GM23338 (cell line): ENCODE data around the gene GUCD1. TPM values are rescaled to one million over a fixed set of nuclear protein-coding genes. Genes with fewer than 3 reads are reported as not detected.
"Not testable (repeated sequence)": the region's sequence is repeated elsewhere in the genome, so short reads cannot be mapped to it uniquely, and the experiment has no call there.

Source experiments
- ATAC-seq: fragments of 200-7000 bp; cut with Tn5 transposase; 3 replicates; pipeline ENCODE4 v1.9.1; 2020
- DNase-seq: peaks from one replicate; pipeline ENCODE4 v3.0.0-alpha.2; 2015; ENCODE audit warnings: low spot score
- H2AFZ ChIP-seq: fragments of 200-600 bp; sonication (generic); 2 replicates; pipeline ENCODE4 v1.8.0; 2016; ENCODE audit warnings: antibody characterized with exemption, mild to moderate bottlenecking, moderate library complexity
- H3F3A ChIP-seq: fragments of 200-600 bp; sonication (generic); replicated peaks from 2 replicates; pipeline ENCODE4 v1.8.0; 2017; ENCODE audit warnings: antibody characterized with exemption, mixed run types, low read depth
- H3K27ac ChIP-seq: fragments of 200-600 bp; sonication (generic); 2 replicates; pipeline ENCODE4 v1.6.1; 2016; ENCODE audit warnings: low read depth
- H3K27me3 ChIP-seq: fragments of 200-600 bp; sonication (generic); 2 replicates; pipeline ENCODE4 v1.8.0; 2016; ENCODE audit warnings: mild to moderate bottlenecking, mixed run types, moderate library complexity; ENCODE audit not compliant: insufficient read depth
- H3K36me3 ChIP-seq: fragments of 200-600 bp; sonication (generic); 2 replicates; pipeline ENCODE4 v1.8.0; 2016; ENCODE audit warnings: mild to moderate bottlenecking; ENCODE audit not compliant: insufficient read depth
- H3K4me1 ChIP-seq: fragments of 200-600 bp; sonication (generic); 2 replicates; pipeline ENCODE4 v1.8.0; 2016; ENCODE audit warnings: mild to moderate bottlenecking, moderate library complexity; ENCODE audit not compliant: insufficient read depth
- H3K4me2 ChIP-seq: fragments of 200-600 bp; sonication (generic); 2 replicates; pipeline ENCODE4 v1.7.1; 2017; ENCODE audit warnings: mixed run types
- H3K4me3 ChIP-seq: fragments of 200-600 bp; sonication (generic); 2 replicates; pipeline ENCODE4 v1.6.1; 2016; ENCODE audit warnings: mixed run types
- H3K79me2 ChIP-seq: fragments of 200-600 bp; sonication (generic); replicated peaks from 2 replicates; pipeline ENCODE4 v1.8.0; 2017; ENCODE audit warnings: mild to moderate bottlenecking; ENCODE audit not compliant: insufficient read depth
- H3K9me2 ChIP-seq: fragments of 200-600 bp; sonication (generic); 2 replicates; pipeline ENCODE4 v1.8.0; 2017; ENCODE audit not compliant: insufficient read depth
- H4K20me1 ChIP-seq: fragments of 200-600 bp; sonication (generic); replicated peaks from 2 replicates; pipeline ENCODE4 v1.8.0; 2017; ENCODE audit warnings: mild to moderate bottlenecking; ENCODE audit not compliant: insufficient read depth
- H3K27ac Mint-ChIP-seq: 2 replicates; pipeline ENCODE4 v1.8.0; 2020; ENCODE audit warnings: inconsistent platforms, mild to moderate bottlenecking, moderate library complexity, mixed read lengths
- H3K27me3 Mint-ChIP-seq: 3 replicates; pipeline ENCODE4 v1.8.0; 2022; ENCODE audit warnings: low read depth, mild to moderate bottlenecking, moderate library complexity, mixed read lengths, inconsistent platforms; ENCODE audit not compliant: insufficient read depth, poor library complexity
- H3K36me3 Mint-ChIP-seq: 3 replicates; pipeline ENCODE4 v1.8.0; 2021; ENCODE audit warnings: low read depth, mild to moderate bottlenecking, inconsistent platforms, moderate library complexity, mixed read lengths
- H3K4me1 Mint-ChIP-seq: 3 replicates; pipeline ENCODE4 v1.8.0; 2020; ENCODE audit warnings: mild to moderate bottlenecking, inconsistent platforms, mixed read lengths
- H3K4me3 Mint-ChIP-seq: 3 replicates; pipeline ENCODE4 v1.8.0; 2021; ENCODE audit warnings: moderate library complexity, mild to moderate bottlenecking, inconsistent platforms, mixed read lengths
- H3K9me3 Mint-ChIP-seq: 3 replicates; pipeline ENCODE4 v1.8.0; 2020; ENCODE audit warnings: moderate library complexity, mild to moderate bottlenecking, inconsistent platforms, mixed read lengths
- CREB1 ChIP-seq: fragments of 250-450 bp; sonication (Bioruptor Pico); IDR thresholded peaks from 2 replicates; pipeline ENCODE4 v1.5.0; 2020; ENCODE audit warnings: low read depth, mild to moderate bottlenecking, moderate library complexity
- CTCF ChIP-seq, 2 experiments: fragments of 200-600 bp in 1 of 2; sonication (generic) in 1 of 2; conservative IDR thresholded peaks; 2 replicates each; pipeline versions ENCODE4 v1.5.1 to v1.6.1; 2016 to 2017; ENCODE audit warnings: antibody characterized with exemption in 2 of 2, low read depth in 2 of 2, mild to moderate bottlenecking in 2 of 2, moderate library complexity in 1 of 2
- ETS1 ChIP-seq: IDR thresholded peaks from 2 replicates; pipeline ENCODE4 v1.6.1; 2016; ENCODE audit warnings: antibody characterized with exemption
- EZH2 ChIP-seq: fragments of 200-600 bp; sonication (generic); IDR thresholded peaks from one replicate; pipeline ENCODE4 v1.8.0; 2017; ENCODE audit warnings: antibody characterized with exemption, mild to moderate bottlenecking, low read depth; ENCODE audit not compliant: unreplicated experiment
- JUNB ChIP-seq: IDR thresholded peaks from one replicate; pipeline ENCODE4 v1.6.1; 2016; ENCODE audit warnings: antibody characterized with exemption; ENCODE audit not compliant: unreplicated experiment
- NANOG ChIP-seq: IDR thresholded peaks from 2 replicates; pipeline ENCODE4 v1.6.1; 2016; ENCODE audit warnings: antibody characterized with exemption, borderline replicate concordance
- POLR2AphosphoS5 ChIP-seq: IDR thresholded peaks from 2 replicates; pipeline ENCODE4 v1.6.1; 2016; ENCODE audit warnings: antibody characterized with exemption, low read depth
- REST ChIP-seq: IDR thresholded peaks from one replicate; pipeline ENCODE4 v1.6.1; 2018; ENCODE audit warnings: antibody characterized with exemption; ENCODE audit not compliant: unreplicated experiment
- STAT1 ChIP-seq: IDR thresholded peaks from one replicate; pipeline ENCODE4 v1.6.1; 2016; ENCODE audit warnings: antibody characterized with exemption; ENCODE audit not compliant: unreplicated experiment
- ZNF331 ChIP-seq: fragments of 250-450 bp; sonication (Bioruptor Pico); IDR thresholded peaks from 2 replicates; pipeline ENCODE4 v1.5.0; 2020; ENCODE audit warnings: low read depth, mild to moderate bottlenecking, moderate library complexity
- polyA plus RNA-seq: library from polyadenylated mRNA; unstranded; fragments of >200 nt; fragmentation: Nextera tagmentation; extraction: Ambion mirVana; gene quantifications from 2 replicates; pipeline ENCODE4 v1.2.1, GENCODE V29; 2016
- total RNA-seq: library from RNA; depleted of rRNA; stranded (reverse); fragments of >200 nt; shearing (Covaris generic); gene quantifications from 2 replicates; pipeline ENCODE4 v1.2.3, GENCODE V29; 2014

GUCD1 gene
- total and polyA plus RNA-seq, 2 experiments from 2014 or later, result 39.0 to 106 TPM

- H3K9me2 ChIP-seq, result no peaks in the 10 kb centered on the region
- H3F3A ChIP-seq, result no peaks in the 10 kb centered on the region
- DNase-seq, result peak; percentile 52
- no peak overlapping the region for H3K4me2 ChIP-seq
- H3K9me3 Mint-ChIP-seq, result no peaks in the 10 kb centered on the region
- TF ChIP-seq ETS1 (no peak), POLR2AphosphoS5 (no peak), ZNF331 (CRISPR knock-in tag) (no peak), CREB1 (CRISPR knock-in tag) (no peak), STAT1 (no peak), CTCF (conservative IDR thresholded peaks at IDR 0.05; ENCODE audit: low read depth in 2 of 2) (no peak)
- H3K4me1 Mint-ChIP-seq, result peaks cover 30% of the 10 kb centered on the region
- peaks cover 4% of the 10 kb centered on the region; the same call in 1 of the 2 replicates for H3K4me1 ChIP-seq
- H3K27me3 ChIP-seq, result no peaks in the 10 kb centered on the region
- H2AFZ ChIP-seq, result peak overlapping the region; percentile 69; the same call in 1 of the 2 replicates
- H4K20me1 ChIP-seq, result no peaks in the 10 kb centered on the region
- H3K27ac ChIP-seq, result no peak overlapping the region
- H3K36me3 ChIP-seq, result no peaks in the 10 kb centered on the region
- H3K27ac Mint-ChIP-seq, result no peak overlapping the region; the same call in 1 of the 2 replicates
- no peaks in the 10 kb centered on the region for H3K79me2 ChIP-seq
- H3K4me3 ChIP-seq, result no peak overlapping the region
- H3K4me3 Mint-ChIP-seq, result no peak overlapping the region
- peak; percentile 33 for ATAC-seq
- H3K27me3 Mint-ChIP-seq, result peaks cover 12% of the 10 kb centered on the region
- H3K36me3 Mint-ChIP-seq, result no peaks in the 10 kb centered on the region
Observed at GRCh38 chr22:24599514-24599913, 44.6 kb upstream of the GUCD1 start.

GRCh38 chr22:24597076-24597475 is 42.1 kb upstream of the GUCD1 start:
- H3K27me3 ChIP-seq, result not testable (repeated sequence)

GRCh38 chr22:24595863-24596262 is 40.9 kb upstream of the GUCD1 start:
- H3K79me2 ChIP-seq, result no peaks in the 10 kb centered on the region
- Mint-ChIP-seq H3K27me3 (peaks cover 15% of the 10 kb centered on the region), H3K4me3 (no peak overlapping the region), H3K4me1 (peaks cover 28% of the 10 kb centered on the region), H3K27ac (no peak overlapping the region), H3K36me3 (no peaks in the 10 kb centered on the region), H3K9me3 (no peaks in the 10 kb centered on the region)
- no peak for TF ChIP-seq JUNB
- no peak for TF ChIP-seq EZH2
- TF ChIP-seq REST, result no peak
- no peak for TF ChIP-seq NANOG
- TF ChIP-seq ETS1, result no peak
- peaks cover 7% of the 10 kb centered on the region; the same call in 1 of the 2 replicates for H3K4me1 ChIP-seq
- no peak overlapping the region for H2AFZ ChIP-seq
- H3K9me2 ChIP-seq, result no peaks in the 10 kb centered on the region
- H3F3A ChIP-seq, result no peaks in the 10 kb centered on the region
- H3K36me3 ChIP-seq, result no peaks in the 10 kb centered on the region
- H3K4me2 ChIP-seq, result no peak overlapping the region
- H4K20me1 ChIP-seq, result no peaks in the 10 kb centered on the region
- ATAC-seq (no peak), DNase-seq (no peak)
- no peak overlapping the region for H3K27ac ChIP-seq
- no peak overlapping the region for H3K4me3 ChIP-seq
- no peaks in the 10 kb centered on the region for H3K27me3 ChIP-seq

More at GRCh38 chr22:24597076-24597475, 42.1 kb upstream of the GUCD1 start:
- H3K4me2 ChIP-seq, H3K4me3 ChIP-seq, H3K9me3 Mint-ChIP-seq, H3K4me1 ChIP-seq, H3F3A ChIP-seq, H3K27ac ChIP-seq, H3K36me3 ChIP-seq, H3K9me2 ChIP-seq, ATAC-seq, H3K4me3 Mint-ChIP-seq, H3K79me2 ChIP-seq, H3K27ac Mint-ChIP-seq, DNase-seq, H4K20me1 ChIP-seq, H3K36me3 Mint-ChIP-seq, H2AFZ ChIP-seq: not testable (repeated sequence)
- Mint-ChIP-seq H3K27me3 (peaks cover 14% of the 10 kb centered on the region), H3K4me1 (peaks cover 27% of the 10 kb centered on the region)
